SW480 (cell line): ENCODE results near the gene ZFX.

Source experiments
- DNase-seq: peaks from one replicate; pipeline ENCODE4 v3.0.0-alpha.2; 2016; ENCODE audit warnings: low spot score

Gene ZFX

DNA sequence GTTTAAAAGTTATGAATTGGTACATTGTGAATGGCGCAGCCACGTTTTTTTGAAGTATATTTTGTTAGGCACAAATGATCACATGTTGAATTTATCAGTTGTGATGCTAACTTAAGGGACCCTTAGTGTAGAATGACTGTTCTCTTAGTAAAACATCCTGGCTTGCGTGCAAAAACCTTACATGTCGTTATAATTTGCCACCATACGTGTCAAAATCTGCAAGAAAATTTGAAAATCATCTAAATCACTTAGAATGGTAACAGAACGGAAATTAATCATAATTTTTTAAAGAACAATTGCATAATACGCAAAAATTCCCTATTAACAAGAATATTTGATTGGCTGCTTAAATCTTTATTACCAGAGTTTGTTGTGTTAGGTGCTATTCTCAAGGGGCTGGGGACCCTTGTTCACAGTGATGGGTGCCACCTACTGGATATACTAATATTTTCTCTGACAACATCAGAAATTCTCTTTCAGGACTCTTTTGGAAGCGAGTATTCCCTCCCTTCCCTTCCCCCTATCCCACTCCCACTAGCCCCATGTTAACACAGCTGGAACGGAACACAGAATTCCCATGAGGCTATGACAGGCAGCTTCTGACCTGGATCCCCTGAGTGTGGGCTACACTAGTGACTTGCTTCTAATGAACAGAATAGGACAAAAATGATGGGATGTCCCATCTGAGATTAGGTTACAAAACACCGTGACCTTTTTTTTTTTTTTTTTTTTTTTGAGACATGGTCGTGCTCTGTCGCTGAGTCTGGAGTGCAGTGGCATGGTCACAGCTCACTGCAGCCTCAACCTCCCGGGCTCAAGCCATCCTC lies 92.5 kb downstream of the ZFX start:
- DNase-seq: peak; percentile 33

- no peak for DNase-seq
Measured at GRCh38 chrX:24242649-24243175, 93.2 kb downstream of the ZFX start.

DNA sequence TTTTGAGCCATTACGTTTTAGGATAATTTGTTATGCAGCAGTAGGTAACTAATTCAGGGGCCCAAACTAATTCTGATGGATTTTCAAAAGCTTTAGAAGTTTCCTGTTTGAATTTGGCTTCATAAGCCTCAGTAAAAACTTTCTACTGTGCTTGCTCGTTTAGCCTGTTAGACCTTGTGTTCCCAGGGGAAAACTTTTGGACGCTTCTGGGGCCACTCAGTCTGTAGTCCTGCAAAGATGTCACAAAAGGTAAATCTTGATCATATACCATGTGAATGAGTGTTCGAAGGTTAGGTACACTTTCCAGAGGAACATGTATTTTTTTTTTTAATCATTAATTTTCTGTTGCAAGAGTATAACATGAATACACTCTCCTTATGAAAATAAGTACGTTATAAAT lies 93.7 kb downstream of the ZFX start:
- no peak for DNase-seq

DNA sequence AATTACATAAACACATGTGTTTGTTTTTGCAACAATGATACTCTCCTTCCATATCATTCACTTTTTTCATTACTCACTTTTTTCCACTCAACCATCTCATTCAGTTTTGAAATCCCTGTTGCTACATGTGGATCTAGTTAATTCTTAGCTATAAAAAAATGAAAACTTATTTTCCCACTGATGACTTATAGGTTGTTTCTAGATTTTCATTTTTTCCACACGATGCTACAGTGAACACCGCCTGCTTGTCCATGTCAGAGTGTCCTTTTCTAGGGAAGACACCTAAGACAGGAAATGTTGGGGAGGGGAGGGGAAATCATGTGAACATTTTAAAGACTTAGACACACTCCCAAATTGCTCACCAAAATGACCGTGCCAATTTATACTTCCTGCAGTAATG lies 94.2 kb downstream of the ZFX start:
- no peak for DNase-seq

DNA sequence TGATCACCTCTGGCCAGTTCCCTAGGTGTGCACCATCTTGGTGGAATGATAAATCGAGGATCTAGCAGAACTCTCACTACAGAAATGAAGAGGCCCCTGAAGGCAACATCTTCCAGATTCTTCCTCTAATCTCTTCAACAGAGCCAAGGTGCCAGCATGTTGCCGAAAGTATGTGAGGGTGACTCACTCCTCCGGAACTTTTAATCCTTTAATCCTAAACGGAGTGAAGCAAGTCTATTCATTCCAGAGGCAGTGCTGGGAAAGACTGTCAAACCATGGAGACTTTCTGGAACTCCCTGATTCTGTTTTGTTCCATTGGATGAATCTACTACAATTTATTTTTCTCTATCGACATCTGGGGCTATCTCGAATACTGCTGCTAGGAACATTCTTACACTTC lies 95.7 kb downstream of the ZFX start:
- DNase-seq: peak; percentile 14

- DNase-seq: no peak
Measured at GRCh38 chrX:24248042-24248441, 98.5 kb downstream of the ZFX start.

GRCh38 chrX:24253030-24253429 lies 103.5 kb downstream of the ZFX start:
- DNase-seq: no peak

DNA sequence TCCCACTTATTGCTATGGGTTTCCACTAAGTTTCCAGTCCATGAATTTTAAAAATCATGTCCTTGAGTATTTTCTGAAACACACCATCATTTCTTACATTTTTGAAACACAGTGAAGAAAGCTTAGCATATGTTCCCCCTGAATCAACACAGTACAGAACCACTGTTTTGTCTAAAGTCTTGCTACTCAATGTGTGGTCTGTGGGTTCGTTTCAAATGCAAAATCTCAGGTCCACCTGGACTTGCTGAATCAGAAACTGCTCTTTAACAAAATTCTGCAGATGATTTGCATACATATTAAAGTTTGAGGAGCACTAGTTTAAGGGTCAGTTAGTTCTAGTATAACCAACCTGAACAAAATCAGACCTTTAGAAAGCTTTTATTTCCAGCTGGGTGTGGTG lies 103.9 kb downstream of the ZFX start:
- DNase-seq: no peak

DNA sequence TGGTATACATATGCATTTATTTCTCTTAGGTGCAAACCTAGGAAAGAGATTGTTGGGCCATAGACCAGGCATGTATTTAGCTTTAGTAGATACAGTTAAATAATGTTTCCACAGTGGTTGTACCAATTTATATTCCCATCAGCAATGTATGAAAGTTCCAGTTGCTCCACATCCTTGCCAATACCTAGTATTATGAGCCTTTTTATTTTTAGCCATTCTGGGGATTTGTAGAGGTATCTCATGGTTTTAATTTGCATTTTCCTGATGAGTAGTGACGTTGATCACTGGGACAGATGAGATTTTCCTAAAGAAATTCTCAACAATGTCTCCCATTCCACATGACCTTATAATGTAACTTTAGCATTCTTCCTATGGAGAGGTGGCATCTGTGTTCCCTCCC lies 107.5 kb downstream of the ZFX start:
- no peak for DNase-seq

DNA sequence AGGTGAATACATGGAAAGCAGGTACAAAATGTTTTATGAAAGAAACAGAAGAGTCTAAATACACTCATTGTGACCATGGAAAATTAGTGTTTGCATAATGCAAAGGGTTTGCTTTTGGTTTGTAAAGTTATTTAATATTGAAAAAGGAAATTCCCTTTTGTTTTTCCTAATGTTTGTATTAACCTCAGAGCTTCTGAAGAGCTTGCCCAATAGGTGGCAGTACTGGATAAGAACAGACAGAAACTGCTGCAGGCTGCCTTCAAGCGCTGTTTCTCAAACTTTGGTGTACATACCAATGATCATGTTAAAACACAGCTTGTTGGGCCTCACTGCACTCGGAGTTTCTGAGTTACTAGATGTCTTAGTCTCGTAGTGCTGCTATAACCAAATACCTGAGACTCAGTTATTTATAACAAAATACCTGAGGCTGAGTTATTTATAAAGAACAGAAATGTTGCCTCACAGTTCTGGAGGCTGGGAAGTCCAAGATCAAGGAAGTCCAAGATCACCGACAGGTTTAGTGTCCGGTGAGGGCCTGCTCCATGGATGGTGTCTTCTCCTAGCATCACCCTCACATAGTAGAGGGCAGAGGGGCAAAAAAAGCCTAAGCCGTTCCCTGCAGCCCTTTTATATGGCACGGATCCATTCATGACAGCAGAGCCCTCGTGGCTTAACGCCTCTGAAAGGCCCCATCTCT lies 110.2 kb downstream of the ZFX start:
- peak; percentile 46 for DNase-seq

- DNase-seq: no peak
Measured at GRCh38 chrX:24260842-24261550, 111.5 kb downstream of the ZFX start.

- DNase-seq: no peak
Measured at GRCh38 chrX:24262309-24262708, 112.8 kb downstream of the ZFX start.

DNA sequence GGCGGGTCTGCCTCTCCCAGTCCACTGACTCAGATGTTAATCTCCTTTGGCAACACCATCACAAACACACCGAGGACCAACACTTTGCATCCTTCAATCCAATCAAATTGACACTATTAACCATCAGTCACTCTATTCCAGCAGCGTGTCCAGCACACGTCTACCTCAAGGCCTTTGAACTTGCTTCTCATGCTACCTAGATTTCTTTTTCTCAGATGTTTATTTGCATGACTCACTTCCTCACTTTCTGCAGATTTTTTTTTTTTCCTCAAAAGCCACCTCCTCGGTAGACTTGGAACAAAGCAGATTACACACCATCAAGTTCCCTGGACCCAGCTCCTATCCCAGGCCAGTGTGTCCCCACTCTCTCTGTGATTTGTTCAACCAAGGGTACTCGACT lies 114.9 kb downstream of the ZFX start:
- peak; percentile 4 for DNase-seq
